Measurements from ENCODE around the gene FAM216A. TPM values are rescaled to one million over a fixed set of nuclear protein-coding genes. Genes with fewer than 3 reads are reported as not detected.

The FAM216A gene
- total RNA-seq, 1 donor from 2014 or later, result 11.0 TPM

- Histone ChIP-seq H3K36me3 (peaks cover 0 to 10% of the 10 kb centered on the region in 2 donors), H3K9me3 (no peaks in the 10 kb centered on the region), H3K4me3 (no peak overlapping the region), H3K27ac (no peak overlapping the region), H3K27me3 (no peaks in the 10 kb centered on the region), H3K4me1 (peaks cover 32% of the 10 kb centered on the region)
- intact Hi-C loops (cut with DNase I), result no loop called here
- TF ChIP-seq, protein P1, sequence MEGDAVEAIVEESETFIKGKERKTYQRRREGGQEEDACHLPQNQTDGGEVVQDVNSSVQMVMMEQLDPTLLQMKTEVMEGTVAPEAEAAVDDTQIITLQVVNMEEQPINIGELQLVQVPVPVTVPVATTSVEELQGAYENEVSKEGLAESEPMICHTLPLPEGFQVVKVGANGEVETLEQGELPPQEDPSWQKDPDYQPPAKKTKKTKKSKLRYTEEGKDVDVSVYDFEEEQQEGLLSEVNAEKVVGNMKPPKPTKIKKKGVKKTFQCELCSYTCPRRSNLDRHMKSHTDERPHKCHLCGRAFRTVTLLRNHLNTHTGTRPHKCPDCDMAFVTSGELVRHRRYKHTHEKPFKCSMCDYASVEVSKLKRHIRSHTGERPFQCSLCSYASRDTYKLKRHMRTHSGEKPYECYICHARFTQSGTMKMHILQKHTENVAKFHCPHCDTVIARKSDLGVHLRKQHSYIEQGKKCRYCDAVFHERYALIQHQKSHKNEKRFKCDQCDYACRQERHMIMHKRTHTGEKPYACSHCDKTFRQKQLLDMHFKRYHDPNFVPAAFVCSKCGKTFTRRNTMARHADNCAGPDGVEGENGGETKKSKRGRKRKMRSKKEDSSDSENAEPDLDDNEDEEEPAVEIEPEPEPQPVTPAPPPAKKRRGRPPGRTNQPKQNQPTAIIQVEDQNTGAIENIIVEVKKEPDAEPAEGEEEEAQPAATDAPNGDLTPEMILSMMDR (IDR thresholded peaks at IDR 0.05), result no peak
- no peak for TF ChIP-seq POLR2A (IDR thresholded peaks at IDR 0.05)
- no peak for TF ChIP-seq POLR2AphosphoS5 (IDR thresholded peaks at IDR 0.05; ENCODE audit: insufficient read depth in 1 of 2, low read depth in 1 of 2)
- no peak for DNase-seq (ENCODE audit: extremely low spot score in 2 of 2)
Measured at GRCh38 chr12:110530511-110530910, 61.9 kb downstream of the FAM216A start.

GRCh38 chr12:110531741-110532333 is 63.2 kb downstream of the FAM216A start:
- peak overlapping the region; percentile 41 for H3K27ac ChIP-seq
- DNase-seq (ENCODE audit: extremely low spot score in 2 of 2), result no peak
- intact Hi-C loops (cut with DNase I), result no loop called here
- no peak overlapping the region for H3K4me3 ChIP-seq
- H3K36me3 ChIP-seq, result peaks cover 0 to 21% of the 10 kb centered on the region in 2 donors
- no peaks in the 10 kb centered on the region for H3K9me3 ChIP-seq
- H3K27me3 ChIP-seq, result no peaks in the 10 kb centered on the region
- peaks cover 42% of the 10 kb centered on the region for H3K4me1 ChIP-seq
- peak in 1 of 2 donors; percentile 80 for TF ChIP-seq POLR2AphosphoS5 (IDR thresholded peaks at IDR 0.05; ENCODE audit: insufficient read depth in 1 of 2, low read depth in 1 of 2)
- TF ChIP-seq, protein P1 (IDR thresholded peaks at IDR 0.05), result no peak

DNA sequence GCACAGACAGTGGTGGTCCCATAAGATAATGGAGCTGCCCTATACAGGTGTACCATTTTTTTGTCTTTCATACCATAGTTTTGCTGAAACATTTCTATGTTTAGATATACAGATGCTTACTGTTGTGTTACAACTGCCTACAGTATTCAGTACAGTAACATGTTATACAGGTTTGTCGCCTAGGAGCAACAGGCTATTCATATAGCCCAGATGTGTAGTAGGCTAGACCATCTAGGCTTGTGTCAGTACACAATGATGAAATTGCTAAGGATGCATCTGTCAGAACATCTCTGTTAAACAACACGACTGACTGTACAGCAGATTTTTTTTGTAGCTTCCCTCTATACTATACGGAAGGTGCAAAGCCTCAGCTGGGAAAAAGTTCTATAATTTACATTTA is 64.0 kb downstream of the FAM216A start:
- Histone ChIP-seq H3K36me3 (peaks cover 0 to 24% of the 10 kb centered on the region in 2 donors), H3K27ac (peak overlapping the region; percentile 41), H3K9me3 (no peaks in the 10 kb centered on the region), H3K4me3 (no peak overlapping the region), H3K4me1 (peaks cover 50% of the 10 kb centered on the region), H3K27me3 (no peaks in the 10 kb centered on the region)
- TF ChIP-seq POLR2A (IDR thresholded peaks at IDR 0.05) (no peak), POLR2AphosphoS5 (IDR thresholded peaks at IDR 0.05; ENCODE audit: insufficient read depth in 1 of 2, low read depth in 1 of 2) (no peak)
- TF ChIP-seq, protein P1 (IDR thresholded peaks at IDR 0.05), result no peak
- DNase-seq (ENCODE audit: extremely low spot score in 2 of 2), result no peak
- intact Hi-C loops (cut with DNase I), result no loop called here

DNA sequence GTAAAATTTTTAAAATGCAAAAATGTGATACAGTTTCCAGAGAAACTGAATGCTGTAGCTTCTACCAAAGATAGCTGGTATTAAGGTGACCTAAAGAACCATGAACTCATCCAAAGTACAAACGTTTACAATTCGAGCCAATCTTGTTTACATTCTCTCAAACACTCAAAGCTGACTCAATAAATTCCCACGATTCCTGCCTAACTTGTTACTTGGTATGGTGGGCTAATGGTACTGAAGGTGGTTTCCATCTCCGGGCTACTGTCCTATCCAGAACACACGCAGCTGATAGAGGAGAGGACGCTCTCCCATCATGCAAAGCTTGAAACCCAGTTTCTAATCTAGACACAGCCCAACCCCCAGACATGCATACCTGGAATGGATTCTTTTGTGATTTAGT is 65.0 kb downstream of the FAM216A start:
- no peaks in the 10 kb centered on the region for H3K9me3 ChIP-seq
- no peak overlapping the region for H3K27ac ChIP-seq
- H3K36me3 ChIP-seq, result peaks cover 0 to 24% of the 10 kb centered on the region in 2 donors
- no peaks in the 10 kb centered on the region for H3K27me3 ChIP-seq
- peaks cover 60% of the 10 kb centered on the region for H3K4me1 ChIP-seq
- no peak for DNase-seq (ENCODE audit: extremely low spot score in 2 of 2)
- TF ChIP-seq POLR2AphosphoS5 (IDR thresholded peaks at IDR 0.05; ENCODE audit: insufficient read depth in 1 of 2, low read depth in 1 of 2) (no peak), POLR2A (IDR thresholded peaks at IDR 0.05) (no peak)
- TF ChIP-seq, protein P1 (IDR thresholded peaks at IDR 0.05), result no peak
- intact Hi-C loops (cut with DNase I), result no loop called here
- no peak overlapping the region for H3K4me3 ChIP-seq

DNA sequence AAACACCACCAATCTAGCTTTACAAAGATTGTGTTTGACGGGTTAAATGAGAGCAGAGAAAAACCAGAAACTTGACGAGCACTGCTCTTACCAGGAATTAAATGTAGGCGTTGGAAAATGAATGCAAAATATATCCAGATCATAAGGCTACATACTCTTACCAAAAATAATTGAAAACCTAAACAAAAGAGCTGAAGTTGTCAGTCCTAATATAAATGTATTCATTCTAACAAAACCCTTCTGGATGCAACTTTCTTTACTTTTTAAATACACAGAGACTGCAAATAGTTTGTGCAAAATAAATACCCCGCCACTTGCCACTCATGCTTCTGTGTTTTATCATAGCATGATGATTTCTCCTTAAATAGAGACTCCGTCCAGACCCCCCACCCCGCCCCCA is 66.2 kb downstream of the FAM216A start:
- H3K27ac ChIP-seq, result no peak overlapping the region
- TF ChIP-seq, protein P1 (IDR thresholded peaks at IDR 0.05), result no peak
- TF ChIP-seq POLR2AphosphoS5 (IDR thresholded peaks at IDR 0.05; ENCODE audit: insufficient read depth in 1 of 2, low read depth in 1 of 2) (no peak), POLR2A (IDR thresholded peaks at IDR 0.05) (no peak)
- no peak overlapping the region for H3K4me3 ChIP-seq
- intact Hi-C loops (cut with DNase I), result no loop called here
- H3K27me3 ChIP-seq, result no peaks in the 10 kb centered on the region
- H3K9me3 ChIP-seq, result no peaks in the 10 kb centered on the region
- peaks cover 60% of the 10 kb centered on the region for H3K4me1 ChIP-seq
- no peak for DNase-seq (ENCODE audit: extremely low spot score in 2 of 2)
- H3K36me3 ChIP-seq, result peaks cover 0 to 32% of the 10 kb centered on the region in 2 donors

Data from vagina (tissue), 2 donors.